GM19035 (cell line): ENCODE results near the gene SYTL1.

Experiments
- ATAC-seq: cut with Tn5 transposase; IDR thresholded peaks from one replicate; pipeline ENCODE4 v1.9.1; 2021; ENCODE audit not compliant: unreplicated experiment

Gene SYTL1

DNA sequence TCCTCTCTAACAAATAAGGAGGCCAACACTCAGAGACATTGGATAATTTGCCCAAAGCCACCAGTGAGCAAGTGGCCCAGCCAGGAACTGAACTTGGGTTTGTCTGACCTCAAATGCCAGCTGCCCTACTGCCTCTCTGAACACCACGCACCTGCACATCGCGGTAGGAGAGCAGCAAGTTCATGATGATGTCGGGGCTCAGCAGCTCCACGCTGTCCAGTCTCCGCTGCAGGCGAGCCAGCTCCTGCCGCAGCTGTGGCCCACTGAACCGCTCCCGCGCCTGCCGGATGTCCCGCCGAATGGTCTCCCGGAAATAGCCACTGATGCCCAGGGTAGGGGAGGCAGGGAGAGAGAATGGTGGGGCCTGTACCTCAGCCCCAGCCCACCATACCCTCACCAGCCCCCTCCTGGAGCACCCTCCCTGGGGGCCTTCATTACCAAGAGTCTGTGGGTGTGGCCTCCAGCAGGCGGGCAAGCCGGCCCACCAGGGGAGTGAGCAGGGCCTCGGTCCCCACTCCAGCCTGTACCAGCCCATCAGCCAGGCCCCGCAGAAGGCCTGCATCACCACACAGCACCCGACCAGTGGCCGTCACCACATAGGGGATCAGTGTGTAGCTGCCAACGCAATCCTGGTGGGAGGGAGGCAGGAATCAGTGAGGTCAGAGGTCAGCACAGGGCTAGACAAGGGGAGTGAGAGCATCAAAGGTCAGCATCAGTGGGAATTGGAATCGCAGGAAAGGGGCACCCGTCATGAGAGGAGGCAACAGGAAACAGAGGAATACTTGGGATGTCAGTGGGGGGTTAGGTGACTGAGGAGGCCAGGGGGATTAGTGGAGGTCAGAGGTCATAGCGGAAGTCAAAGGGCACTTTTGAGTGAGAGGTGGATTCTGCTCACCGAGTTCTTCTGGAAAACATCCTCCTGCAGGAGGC is 22.2 kb downstream of the SYTL1 start:
- ATAC-seq: no peak

DNA sequence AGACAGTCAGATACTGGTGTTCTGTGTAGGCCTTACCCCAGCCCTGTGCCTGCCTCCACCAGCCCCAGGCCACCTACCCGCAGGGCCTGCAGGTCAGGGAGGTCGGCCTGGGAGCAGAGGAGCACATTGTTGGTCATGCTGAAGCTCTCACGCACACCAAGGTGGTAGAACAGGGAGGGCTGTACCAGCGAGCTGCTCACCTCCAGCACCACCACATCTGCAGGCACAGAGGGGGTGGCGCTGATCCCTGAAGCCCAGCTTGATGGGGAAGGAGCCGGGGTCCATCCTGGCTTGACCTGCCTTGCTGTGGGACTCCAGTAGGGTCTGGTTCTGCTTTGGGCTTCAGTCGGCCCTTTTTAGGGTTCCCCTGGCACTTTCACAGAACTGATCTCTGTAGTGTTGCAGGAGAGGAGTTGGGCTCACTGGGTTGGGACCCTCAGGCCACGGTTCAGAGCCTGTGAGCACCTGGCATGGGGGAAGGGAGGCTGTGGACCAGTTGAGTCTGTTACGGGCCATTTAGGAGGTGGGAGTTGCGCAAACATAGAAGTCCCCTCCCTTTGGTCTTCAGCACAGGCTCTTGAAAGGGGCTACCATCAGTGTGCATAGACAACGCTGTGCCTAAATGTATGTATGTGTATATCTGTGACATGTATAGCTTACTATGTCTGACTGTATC is 23.0 kb downstream of the SYTL1 start:
- ATAC-seq: no peak

DNA sequence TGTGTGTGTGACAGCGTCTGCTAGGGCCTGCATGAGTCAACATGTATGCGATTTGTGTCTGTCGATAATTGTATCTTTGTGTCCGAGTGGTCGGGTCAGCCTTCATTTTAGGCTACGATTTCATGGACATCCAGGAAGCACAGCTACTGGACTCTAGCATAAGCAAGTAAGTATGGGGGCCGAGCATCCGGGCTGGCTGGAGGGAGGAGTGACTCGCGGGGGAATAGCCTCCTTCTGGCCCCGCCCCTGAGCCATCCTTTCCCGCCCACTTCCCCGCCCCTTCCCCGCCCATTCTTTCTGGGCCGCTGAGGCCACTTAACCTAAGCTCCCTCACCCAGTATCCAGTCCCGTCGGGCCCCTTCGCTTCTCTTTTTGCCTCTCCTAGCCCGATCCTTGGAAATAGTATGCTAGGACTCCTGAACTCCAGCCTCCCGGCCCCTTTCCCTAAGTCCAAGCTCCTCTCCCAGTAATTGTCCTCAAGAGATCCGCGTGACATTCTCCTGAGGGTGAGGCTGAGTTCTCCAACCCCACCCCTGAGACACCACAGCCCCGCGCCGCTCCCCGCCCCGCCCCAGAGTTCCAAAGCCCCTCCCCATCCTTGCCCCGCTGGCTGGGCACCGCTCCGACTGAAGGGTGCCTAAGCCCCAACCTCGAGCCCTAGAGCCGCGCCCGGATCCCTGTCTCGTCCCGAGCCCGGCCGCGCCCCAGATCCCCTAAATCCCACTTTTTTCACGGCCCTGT is 23.7 kb downstream of the SYTL1 start:
- peak; percentile 44 for ATAC-seq

DNA sequence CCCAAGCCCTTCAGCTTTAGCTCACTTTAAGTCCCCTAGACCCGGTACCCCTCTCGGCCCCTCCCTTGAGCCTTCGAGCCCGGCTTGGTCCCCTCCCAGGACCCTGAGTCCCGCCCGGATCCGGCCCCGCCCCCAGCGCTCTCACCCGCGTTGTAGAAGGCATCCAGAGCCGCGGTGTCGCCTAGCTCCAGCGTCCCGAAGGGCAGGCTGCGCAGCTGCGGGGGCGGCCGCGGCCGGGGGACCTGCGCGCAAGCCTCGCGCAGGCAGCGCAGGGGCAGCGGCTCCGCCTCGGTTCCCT is 24.2 kb downstream of the SYTL1 start:
- ATAC-seq: peak; percentile 34

DNA sequence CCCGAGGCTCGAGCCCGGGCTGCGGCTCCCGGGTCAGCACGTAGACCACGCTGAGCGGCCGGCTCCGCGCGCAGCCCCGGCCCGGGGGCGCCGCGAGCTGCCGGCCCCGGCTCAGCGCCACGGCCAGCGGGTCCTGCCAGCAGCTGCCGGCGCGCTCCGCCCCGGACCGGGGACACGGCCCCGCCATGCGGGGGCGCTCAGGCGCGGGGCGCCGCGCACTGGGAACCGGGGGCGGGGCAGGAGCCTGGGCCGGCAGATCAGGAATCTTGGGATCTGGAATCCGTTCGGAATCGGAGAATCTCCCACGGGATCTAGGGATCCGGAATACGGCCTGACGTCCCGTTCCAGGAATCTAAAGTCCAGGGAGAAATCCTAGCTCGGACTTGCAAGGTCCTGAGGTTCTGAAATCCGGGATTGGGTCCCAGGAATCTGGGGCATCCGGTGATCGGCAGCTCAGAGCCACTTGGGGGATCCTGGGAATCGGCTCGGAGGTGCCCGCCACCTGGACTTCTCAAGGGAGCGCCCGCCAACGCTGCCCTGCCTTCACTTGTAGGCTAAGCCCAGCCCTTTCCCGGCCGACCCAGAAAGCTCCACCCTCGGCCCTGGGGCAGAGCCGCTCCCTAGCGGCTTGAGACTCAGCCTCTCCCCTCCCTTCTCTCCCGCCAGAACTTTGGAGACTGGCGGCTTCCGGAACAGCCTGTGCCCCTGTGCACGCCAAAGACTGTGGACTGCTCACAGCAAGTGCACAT is 24.8 kb downstream of the SYTL1 start, which contains the start of gene MAP3K6:
TSS of gene MAP3K6 (minus strand) at position 551 of the 749 bp plus-strand sequence. CDS start at position 187, 364 bp downstream.
- ATAC-seq: peak; percentile 24

DNA sequence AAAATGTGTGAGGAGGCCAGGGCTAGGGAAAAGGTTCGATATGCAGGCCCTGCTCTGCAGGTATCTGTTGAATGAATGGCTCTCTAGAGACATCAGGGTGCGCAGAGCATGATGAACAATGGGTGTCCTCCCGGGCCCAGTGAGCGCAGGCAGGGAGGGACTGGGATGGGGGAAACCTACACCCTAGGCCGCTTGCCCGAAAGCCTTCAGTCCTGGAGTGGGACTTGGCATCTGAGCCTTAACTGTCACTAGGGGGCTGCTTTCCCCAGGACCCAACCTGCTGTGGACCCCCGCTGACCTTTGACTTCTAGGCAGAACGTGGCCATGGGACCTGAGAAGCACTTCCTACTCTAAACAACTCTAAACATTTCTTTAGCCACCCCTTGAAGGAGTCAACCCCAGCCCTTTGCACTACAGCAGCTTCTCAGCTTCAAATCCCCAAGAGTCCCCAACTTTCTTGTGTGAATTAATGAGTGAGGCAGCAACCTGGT is 25.4 kb downstream of the SYTL1 start:
- ATAC-seq: no peak

DNA sequence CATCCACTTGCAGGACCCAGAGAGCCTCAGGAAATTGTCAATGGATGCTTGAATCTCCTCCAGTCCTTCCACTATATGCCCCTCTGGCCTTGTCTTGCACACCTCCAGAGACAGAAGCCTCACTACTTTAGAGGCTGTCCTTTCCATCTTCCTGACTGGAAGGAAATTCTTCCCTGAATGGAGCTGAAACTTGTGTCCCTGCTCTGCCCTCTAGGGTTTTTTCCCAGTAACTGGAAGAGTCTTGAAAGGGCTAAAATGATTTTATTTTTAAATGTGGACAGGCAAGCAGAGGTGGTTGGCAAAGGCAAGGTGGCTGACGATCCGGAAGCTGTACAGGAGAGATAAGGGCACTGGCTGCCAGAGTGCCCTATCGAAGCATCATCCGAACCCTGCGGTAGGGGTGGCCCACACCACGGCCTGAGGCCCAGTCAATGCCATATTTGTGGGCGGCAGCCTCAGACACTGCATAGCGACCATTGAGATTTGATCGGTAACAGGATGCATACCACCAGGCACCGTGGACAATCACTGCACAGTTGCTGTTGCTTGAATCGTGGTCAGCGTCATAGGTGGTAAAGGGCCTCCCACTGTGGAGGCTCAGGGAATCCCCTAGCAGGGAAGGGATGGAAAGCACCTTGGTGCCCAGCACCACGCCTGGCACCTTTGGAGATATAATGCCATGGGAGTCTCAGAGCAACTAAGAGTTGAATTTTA is 27.2 kb downstream of the SYTL1 start:
- no peak for ATAC-seq

DNA sequence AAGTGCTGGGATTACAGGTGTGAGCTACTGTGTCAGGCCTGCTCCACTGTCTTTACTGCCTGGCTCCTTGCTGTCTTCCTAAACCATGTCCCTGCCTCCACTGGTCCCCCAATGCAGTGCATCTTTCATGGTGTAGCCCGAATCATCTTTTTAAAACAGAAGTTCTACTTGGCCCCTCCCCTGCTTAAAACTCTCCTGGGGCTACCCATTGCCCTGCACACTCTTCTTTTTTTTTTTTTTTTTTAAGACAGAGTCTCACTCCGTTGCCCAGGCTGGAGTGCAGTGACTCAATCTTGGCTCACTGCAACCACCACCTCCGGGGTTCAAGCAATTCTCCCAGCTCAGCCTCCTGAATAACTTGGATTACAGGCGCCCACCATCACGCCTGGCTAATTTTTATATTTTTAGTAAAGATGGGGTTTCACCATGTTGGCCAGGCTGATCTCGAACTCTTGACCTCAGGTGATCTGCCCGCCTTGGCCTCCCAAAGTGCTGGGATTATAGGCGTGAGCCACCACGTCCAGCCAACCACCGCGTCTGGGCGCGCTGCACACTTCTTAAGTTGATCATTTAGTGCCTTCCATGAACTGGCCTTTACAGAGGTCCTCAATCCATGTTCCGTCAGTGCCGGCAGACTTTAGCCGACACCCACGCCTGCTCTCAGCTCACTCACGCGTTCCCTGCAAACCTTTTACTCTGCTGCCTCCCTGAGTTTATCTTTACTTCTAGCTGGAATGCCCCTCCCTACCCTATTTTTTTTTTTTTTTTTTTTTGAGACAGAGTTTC is 30.4 kb downstream of the SYTL1 start:
- ATAC-seq: no peak

DNA sequence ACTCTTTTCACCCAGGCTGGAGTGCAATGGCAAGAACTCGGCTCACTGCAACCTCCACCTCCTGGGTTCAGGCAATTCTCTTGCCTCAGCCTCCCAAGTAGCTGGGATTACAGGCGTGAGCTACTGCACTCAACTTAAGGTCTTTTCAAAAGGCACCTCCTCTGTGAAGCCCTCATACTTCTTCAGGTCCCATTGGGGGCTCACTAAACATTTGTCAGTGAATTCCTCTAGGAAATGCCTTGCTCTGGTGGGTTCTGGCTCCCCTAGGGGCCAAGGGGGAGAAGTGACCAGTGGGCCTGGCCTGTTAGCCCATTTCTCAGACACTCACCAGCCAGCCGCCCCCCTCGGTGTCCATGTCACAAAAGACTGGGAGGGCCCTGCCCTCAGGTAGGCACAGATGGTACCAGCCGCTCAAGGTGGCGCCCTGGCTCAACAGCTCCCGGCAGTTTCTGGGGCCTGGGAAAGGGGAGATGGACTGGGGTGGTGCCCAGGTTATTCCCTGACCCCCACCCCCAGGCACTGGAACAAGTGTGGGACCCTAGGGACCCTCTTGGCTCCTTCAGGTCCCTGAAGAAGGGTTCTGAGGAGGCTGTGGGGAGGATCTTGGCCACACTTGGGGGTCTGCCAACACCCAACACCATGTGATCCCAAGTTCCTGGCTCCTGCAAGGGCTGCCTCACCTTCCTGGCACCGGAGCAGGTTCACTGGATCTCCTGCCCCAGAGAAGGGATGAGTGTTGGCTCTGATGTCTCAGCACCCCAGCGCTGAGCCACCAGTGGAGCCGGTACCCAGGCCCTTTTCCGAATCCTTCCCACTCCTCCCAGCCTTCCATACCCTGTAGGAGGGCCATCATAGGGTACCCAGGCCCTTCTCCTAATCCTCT is 31.2 kb downstream of the SYTL1 start:
- ATAC-seq: no peak

DNA sequence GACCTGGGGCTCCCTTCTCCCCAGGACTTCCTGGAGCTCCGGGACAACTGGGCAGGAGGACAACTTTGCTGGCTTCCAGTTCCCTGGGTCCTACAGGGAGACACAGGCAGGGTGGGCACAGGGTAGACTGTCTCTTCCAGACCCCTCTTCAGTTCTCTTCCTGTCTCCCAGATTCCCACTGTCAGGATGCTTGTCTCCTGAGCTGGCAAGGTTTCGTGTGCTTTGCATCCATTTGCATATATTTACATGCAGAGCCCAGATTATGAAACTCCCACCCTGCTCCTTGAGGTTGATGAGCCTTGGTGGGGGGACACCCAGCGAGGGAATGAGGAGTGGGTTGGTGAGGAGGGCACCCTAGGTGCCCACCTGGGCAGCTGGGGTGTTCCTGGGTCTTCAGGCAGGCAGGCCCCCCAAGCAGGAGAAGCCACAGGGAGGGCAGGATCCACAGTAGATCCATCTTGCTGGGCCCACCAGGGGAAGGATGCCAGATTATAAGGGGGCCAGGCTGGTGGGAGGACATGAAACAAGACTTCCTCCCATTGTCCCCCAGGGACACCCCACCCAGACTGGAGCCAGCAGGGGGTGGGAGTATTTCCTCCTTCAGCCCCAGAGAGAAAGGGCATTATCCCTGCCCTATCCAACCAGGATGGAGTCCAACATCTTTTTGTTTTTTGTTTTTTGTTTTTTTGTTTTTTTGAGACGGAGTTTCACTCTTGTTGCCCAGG is 32.7 kb downstream of the SYTL1 start, which contains the start of gene FCN3:
TSS of gene FCN3 (minus strand) at position 463 of the 725 bp plus-strand sequence. CDS start at position 457, 6 bp downstream.
- no peak for ATAC-seq

DNA sequence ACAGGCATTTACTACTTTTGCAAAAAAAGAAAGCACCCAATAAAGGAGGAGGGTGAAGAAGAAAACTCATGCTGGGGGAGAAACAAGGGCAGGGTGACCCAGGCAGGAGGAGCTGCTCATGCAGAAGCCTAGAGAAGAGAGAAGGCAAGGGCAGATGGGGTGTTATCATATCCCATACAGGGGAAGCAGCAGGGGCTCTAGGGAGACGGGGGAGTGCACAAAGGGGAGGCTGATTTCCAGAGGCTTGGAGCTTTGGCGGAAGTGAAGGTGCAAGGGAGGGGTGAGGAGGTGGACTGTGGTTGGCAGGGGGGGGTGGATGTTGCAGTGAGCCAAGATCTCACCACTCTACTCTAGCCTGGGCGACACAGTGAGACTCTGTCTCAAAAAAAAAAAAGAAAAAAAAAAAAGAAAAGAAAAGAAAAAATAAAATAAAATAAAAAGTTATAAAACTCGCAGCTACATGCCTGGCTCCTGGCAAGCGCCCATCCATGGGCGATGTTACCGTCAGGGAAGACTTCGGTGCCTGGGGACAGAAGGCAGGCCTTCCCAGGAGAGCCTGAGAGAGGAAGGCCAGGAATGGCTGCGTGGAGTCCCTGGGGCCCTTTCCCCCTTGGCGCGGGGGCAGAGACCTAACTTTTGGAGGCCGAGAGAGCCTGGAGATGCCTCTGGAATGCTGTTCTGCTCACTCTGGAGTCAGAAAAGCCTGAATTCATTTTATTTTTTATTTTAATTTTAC is 36.1 kb downstream of the SYTL1 start:
- ATAC-seq: no peak

DNA sequence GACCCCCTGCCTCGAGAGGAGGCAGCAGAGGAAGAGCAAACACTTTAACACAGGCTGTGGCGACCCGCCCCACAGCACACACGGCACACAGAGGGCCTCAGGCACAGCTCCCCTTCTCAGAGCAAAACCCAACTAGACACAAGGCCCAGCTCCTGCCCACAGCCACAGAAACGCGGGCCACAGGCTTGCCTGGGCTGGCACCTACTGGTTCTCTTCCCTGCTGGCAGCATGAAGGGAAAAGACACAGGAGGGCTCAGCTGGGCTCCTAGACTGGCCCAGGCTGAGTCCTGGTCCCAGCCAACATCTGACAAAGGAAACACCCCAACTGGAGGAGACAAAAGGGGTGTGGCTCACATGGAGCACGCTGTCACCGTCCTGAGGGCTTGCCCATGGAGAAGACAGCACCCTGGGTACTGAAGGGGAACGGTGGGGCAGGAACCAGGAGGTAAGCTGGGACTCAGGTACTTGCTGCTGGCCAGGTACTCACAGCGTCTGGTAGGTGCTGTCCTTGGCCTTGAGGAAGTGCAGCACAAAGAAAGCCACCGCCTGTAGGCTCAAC is 37.8 kb downstream of the SYTL1 start:
- no peak for ATAC-seq

DNA sequence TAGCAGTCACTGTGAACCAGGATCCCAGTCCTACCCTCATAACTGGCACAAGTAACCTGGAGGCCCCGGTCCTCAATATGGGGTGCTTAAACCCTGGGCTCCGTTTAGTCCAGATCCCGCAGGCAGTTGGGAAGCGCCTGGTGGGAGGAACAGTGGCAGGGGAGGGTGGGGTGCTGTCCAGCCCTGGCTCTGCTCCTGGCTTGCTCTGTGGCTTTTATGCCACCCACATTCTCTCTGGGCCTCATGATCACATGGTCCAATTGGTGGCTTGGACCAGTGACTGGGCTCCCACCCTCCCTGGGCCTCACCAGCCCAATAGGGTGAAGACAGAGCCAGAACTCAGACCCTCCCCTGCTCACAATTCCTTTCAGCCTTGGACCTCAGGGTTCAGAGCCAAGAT is 38.4 kb downstream of the SYTL1 start:
- ATAC-seq: no peak

DNA sequence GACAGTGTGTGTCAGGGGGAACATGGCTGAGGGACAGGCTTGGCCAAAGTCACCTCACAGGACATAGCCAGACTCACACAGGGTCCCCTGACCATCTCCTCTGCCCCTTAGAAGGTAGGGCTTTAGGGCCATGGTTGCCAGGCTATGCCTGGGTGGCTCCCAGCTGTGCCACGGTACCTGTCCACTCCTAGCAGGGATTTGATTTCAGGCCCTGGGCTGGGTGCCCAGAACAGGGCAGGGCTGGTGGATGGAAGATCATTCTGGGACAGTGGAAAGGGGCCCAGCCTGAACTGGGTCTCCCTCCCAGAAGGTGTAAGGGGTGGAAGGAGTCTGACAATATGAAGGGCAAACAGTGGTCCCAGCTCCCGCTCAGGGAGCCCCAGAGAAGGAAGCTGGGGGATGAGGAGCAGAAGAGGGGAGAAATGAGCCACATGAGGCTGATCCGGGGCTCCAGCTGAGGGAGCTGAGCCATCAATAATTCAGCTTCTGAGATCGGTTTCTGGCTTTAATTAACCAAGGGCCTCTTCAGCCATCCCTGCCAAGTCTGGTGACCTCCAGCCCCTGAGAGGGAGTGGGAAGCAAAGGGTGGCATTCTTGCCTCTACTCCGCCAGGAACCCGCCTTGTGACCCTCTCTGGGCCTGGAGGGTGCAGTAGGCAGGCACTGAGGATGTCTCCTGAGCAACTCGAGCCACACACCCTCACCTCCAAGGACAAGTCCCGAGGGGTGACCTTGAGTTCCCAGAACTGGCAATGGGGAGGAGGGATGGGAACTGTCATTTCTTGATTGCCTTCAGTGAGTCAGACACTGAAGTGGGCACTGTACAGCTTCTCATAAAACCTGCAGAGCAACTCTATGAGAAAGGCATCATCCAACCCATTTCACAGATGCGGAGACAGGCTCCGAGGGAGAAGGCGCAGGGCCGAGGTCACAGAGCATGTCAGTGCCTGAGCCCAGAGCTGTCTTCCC is 39.2 kb downstream of the SYTL1 start:
- ATAC-seq: no peak

DNA sequence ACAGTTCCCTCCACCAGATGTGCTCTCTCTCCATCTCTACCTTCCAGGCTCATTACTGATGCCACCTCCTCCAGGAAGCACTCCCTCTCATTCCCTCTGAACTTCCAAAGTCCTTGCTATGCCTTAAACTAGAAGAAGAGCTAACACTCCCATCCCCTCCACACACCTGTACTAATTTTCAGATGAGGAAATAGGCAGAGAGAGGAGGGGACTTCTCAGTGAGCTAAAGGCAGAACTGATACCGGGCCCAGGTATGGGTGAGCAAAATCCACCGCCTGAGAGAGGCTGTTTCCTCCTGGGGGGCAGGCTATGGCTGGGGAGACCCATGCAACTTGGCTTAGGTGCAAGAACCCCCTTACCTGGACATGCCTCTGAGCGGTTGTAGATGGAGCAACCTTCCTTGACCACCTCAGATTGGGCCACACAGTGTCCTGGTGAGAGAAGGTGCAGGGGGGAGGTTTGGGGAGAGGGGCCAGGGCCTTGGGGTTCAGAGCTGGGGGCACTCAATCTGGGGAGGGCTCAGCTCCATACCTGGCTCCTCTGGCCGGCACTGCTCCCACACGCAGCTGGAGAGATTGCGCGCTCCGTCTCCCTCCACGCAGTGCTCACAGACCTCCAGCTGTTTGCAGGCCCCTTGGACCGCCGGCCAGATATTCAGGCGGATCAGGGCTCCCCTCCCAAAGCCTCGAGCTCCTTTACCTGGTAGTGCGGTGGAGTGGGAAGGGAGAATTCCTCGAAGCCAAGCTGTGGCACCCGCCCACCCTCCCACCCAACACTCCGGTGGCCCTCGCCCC is 40.3 kb downstream of the SYTL1 start:
- no peak for ATAC-seq
